Smooth muscle cell of the brain vasculature (primary cell): Measurements from ENCODE around the gene ZNF543.
"Not testable (repeated sequence)": the region's sequence is repeated elsewhere in the genome, so short reads cannot be mapped to it uniquely, and the experiment has no call there.

ENCODE experiments used
- DNase-seq: peaks from one replicate; pipeline ENCODE4 v3.0.0-alpha.2; 2012; ENCODE audit warnings: low read depth, low spot score

Gene ZNF543

DNA sequence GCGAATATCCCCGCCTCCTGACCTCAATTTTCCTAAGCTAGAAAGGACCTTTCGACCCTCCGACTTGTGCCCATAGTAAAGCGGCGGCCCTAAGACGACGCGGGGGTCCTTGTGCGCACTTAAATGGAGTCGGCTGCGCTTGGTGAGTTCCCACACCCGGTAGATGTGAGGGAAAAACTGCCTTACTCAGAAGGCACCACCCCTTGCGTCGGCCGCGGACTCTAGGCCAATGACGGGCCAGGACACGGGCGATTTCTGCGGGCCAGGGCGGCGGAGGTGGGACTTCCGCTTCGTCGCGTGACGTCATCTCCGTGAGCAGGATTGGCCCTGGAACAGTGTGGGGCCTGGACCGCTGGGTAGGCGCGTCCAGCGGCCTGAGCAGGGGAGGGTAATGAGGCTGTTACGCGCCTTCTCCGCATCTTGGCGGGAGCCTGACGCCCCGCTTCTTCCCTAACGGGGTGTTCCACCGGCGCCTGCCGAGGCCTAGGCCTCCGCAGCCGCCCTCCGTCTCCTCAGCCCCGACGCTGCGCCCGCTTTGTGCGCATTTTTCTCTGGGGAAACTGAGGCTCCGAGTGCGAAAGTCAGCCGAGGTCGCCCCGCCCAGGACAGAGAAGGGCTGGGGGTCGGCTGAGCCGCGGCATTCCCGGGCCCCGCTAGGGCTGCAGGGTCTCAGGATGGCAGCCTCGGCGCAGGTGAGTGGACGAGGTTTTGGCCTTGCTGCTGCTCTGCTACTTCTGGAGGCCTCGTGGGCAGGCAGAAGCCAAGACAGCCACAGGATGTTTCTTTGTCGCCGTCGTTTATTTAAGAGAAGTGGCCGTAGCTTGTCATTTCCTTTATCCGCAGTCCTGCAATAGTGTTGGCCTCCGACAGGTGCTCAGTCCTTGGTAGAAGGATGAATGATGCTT lies at the start of gene ZNF543:
TSS of gene ZNF543 (plus strand) at position 293 of the 905 bp plus-strand sequence. CDS start at position 675, 382 bp downstream.
- DNase-seq = peak; percentile 87

DNA sequence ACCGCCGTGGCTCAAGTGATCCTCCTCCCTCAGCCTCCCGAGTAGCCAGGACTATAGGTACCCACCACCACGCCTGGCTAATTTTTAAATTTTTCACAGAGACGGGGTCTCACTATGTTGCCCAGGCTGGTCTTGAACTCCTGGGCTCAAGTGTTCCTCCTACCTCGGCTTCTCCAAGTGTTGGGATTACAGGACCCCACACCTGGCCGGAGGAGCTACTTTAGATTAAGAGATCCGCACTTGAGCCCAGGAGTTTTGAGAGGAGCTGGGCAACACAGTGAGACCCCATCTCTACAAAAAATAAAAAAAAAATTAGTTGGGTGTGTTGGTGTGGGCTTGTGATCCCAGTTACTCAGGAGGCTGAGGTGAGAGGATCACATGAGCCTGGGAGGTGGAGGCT lies 49.0 kb upstream of the ZNF543 start:
- no peak for DNase-seq

- DNase-seq = no peak
Measured at GRCh38 chr19:57273014-57273413, 47.3 kb upstream of the ZNF543 start.

DNA sequence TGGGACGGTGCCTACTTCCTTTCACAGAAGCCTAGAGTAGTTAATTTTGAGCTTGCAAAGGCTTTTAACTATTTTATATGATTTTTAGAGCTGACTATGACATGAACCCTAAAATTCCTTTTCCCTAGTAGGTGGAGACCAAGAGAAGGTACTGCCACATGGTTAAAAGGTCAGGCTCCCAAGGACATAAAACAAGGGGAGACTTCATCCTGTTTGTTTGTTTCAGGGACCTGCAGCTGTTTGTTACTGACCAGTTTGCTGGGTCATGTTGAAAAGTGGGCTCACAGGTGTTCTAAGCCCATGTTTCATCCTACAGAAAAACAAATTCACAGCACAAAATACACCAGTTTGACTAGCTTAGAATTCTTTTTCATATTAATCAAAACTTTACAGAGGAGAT lies 43.8 kb upstream of the ZNF543 start:
- DNase-seq = no peak

- DNase-seq = not testable (repeated sequence)
Measured at GRCh38 chr19:57278481-57278880, 41.8 kb upstream of the ZNF543 start.

DNA sequence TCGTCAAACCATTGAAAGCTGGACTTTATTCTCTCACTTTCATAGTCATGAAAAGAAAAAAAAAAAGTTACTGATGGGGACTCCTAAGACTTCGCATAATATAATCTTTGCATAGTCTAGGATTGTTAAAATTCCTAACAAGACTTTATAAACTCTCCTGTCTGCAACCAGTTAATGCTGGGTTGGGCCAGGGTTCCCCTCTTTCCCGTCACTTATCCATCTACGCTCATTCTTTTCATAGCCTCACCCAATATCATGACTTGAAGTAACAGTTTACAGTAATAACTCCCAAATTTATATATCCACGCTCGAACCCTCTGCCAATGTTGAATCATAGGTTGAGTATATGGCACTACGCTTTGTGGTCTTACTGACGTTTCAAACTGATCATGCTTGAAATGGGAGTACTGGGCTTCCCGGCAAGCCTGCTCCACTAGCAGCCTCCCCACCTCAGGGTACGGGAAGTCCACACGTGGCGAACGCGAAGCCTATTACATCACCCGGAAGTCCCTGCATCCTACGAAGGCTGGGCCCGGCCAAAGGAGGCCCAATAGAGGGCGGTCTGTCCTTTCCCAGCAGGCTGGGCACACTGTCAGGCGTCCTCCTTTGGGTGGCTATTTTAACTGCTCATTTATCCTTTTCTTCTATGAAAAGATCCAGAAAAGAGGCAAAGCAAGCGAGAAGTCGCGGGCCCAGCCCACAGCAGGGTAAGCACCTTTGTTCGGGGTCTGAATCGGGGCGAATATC lies 40.7 kb upstream of the ZNF543 start:
- DNase-seq = peak; percentile 85

GRCh38 chr19:57280165-57280961 lies 39.9 kb upstream of the ZNF543 start, which contains the start of gene ZNF460:
Gene ZNF460, plus strand, starts transcription at chr19:57280485. Its CDS starts 322 bp downstream, at chr19:57280807.
- peak; percentile 95 for DNase-seq

GRCh38 chr19:57280962-57281400 lies 39.3 kb upstream of the ZNF543 start:
- no peak for DNase-seq

DNA sequence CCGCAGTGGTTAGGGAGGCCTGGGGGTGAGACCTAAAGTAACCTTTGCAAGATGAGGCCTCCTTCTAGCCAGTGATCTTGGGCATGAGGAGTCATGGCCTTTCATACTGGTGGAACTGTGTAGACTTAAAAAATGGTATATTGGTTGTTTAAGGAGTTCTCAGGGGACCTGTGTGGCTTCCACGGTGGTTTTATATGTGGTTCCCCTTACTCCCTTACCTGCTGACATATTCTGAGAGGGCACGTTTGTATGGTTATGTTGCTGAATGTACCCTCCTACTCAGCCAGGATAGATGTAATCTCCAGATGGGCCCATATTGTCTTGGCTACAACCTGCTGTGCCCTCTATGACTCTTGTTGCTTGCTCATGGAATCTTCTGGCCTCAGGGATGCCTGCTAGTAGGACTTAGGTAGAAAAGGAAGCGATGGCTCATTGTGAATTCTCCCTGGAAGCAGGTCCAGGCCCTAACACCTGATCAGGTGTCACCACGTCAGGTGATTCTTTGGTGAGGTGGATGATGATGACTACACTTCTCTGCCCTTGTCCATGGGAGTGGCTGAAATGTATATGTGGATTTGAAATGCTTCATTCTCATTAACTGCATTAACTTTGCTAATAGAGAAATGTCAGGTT lies 38.1 kb upstream of the ZNF543 start:
- DNase-seq = no peak

DNA sequence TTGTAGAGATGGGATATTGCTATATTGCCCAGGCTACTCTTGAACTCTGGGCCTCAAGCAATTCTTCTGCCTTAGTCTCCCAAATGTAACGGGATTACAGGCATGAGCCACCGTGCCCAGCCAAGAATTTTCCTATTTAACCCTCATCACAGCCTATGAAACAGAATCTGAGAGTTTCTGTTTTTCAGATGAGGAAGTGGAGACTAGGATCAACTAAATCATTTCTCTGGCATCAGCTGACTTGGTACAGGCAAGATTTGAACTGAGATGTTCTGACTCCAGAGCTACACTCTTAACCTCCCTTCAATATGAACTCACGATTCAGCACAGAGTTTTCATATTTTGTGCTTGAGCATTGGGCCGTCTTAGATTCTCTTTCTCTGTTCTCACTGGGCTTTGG lies 31.9 kb upstream of the ZNF543 start:
- DNase-seq = no peak

DNA sequence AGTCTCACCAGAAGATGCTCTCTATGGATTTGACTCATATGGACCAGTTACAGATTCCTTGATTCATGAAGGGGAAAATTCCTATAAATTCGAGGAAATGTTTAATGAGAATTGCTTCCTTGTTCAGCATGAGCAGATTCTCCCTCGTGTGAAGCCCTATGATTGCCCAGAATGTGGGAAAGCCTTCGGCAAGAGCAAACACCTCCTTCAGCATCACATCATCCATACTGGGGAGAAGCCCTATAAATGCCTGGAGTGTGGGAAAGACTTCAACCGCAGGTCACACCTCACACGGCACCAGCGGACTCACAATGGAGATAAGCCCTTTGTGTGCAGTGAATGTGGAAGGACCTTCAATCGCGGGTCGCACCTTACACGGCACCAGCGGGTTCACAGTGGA lies 29.3 kb upstream of the ZNF543 start:
- DNase-seq = no peak

GRCh38 chr19:57292547-57292946 lies 27.7 kb upstream of the ZNF543 start:
- no peak for DNase-seq

- DNase-seq = no peak
Measured at GRCh38 chr19:57293719-57294118, 26.6 kb upstream of the ZNF543 start.

DNA sequence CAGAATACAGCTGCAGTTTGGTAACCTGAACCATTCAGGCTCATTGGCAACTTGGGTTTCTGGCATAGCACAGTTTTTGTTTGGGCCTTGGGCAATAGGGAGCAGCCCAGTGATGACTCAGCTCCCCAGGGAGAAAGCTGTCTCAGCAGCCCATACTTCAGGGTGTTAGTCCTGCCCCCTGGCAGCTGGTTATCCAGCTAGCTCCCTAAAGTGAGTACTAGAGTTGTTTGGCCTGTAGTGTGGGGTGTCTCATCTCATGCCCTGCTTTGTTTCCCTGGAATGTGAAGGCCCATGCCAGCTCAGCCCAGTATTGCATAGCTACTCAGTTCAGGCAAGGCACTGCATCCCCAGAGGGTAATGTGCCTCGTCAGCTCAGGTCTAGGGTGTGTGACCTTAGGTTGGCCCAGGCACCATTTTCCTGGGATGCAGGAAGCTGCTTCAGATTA lies 18.2 kb upstream of the ZNF543 start:
- DNase-seq = peak; percentile 69

DNA sequence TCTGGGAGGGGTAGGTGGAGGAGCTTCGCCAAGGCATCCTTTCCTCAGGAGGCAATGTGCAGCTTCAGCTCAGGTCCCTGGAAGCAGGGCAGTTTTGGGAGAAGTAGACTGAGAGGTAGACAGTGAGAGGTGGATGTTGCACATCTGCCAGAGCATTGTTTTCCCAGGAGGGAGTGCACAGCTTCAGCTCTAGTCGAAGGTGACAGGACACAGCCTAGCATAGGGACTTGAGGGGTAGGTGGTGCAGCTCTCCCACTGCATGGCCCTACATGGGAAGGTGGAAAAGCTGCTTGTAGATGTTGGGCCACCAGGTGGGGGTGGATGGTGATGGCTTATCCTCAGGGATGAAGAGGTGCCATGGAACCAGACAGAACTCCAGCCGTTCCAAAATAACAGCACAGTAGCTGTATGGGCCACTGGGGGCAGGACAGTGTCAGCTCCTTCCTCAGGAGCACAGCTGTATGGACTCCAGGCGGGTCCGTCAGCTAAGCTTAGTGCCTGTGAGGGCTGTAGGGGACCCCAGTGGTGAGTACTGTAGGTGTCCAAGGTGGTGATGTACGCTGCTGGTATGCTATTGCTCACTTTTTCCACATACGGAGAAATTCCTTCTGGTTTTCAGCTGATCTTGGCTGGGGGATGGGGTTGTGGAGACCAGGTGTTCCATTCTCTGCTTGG lies 17.4 kb upstream of the ZNF543 start:
- no peak for DNase-seq

DNA sequence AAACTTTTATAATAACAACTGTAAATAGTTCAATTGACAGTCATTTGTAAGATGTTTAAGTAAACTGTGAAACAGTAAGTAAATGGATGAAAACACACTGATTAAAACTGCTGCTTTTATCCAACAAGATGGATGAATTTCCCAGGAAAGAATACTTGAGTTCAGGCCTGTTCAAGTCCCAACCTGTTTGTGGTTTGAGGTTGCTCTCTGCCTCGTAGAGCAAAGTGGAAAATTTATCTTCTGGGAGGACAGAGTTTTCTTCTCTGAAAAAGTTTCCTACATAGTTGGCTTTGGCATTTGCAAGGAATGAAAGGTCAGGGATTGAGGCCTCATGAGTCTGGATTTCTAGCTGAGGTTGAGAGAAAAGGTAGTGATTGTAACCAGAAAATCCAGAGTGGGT lies 15.2 kb upstream of the ZNF543 start:
- DNase-seq = no peak

DNA sequence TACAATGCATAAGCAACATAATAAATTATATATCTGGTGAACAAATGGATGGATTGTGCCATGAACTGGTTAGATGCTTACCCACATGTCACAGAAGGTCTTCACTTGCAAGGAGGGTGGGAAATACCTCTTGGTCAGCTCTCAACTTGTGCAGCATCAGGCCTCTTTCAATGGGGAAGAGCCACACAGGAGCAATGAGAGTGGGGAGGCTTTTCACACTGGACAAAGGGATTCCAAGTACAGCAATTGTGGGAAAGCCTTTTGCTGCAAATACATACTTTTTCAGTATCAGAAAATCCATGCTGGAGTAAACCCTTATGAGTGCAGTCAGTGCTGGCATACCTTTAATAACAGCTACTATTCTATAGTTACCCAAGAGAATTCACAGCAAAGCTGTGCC lies 11.8 kb upstream of the ZNF543 start:
- no peak for DNase-seq

GRCh38 chr19:57310792-57311191 lies 9.5 kb upstream of the ZNF543 start:
- DNase-seq = no peak

DNA sequence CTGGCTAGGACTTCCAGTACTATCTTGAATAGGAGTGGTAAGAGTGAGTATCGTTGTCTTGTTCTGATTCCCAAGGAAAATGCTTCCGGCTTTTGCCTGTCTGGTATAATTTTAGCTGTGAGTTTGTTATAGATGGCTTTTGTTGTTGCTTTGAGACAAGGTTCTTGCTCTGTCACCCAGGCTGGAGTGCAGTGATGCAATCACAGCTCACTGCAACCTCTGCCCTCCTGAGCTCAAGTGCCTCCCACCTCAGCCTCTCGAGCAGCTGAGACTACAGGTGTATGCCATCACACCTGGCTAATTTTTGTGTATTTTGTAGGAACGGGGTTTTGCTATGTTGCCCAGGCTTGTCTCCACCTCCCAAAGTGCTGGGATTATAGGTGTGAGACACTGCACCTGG lies 6.1 kb upstream of the ZNF543 start:
- no peak for DNase-seq

DNA sequence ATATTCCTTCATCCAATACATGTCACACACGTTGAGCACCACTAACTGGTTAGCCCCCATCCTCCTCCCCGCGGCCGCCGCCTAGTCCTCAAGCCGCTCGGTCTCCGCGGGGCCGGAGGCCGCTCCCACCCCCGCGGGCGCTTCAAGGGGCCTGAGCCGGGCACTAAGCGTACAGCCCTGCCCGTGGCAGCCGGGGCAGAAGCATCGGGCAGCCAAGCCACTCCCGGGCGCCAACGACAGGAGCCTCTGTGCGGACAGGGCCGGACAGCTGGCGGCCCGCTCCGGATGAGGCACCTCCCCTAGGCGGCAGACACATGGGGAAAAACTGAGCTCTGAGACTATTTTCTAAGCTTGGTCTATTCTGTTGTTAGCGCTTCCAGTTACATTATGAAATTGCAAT lies 2.8 kb upstream of the ZNF543 start:
- DNase-seq = no peak

DNA sequence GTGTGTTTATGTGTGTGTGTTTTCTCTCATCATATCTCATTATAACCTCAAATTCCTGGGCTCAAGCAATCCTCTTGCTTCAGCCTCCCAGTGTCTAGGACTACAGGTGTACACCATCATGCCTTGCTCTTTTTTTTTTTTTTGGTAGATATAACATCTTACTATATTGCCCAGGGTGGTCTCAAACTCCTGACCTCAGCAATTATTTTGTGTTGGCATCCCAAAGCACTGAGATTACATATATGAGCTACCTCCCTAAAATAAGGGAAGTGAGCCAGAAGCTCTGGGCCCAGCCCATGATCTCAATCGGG lies 448 bp upstream of the ZNF543 start:
- no peak for DNase-seq
